ENCODE data around the gene GALNT10. TPM values are rescaled to one million over a fixed set of nuclear protein-coding genes. Genes with fewer than 3 reads are reported as not detected.

The GALNT10 gene
- total and polyA plus RNA-seq, 8 donors = 5.3 to 76.4 (median 27.4) TPM

DNA sequence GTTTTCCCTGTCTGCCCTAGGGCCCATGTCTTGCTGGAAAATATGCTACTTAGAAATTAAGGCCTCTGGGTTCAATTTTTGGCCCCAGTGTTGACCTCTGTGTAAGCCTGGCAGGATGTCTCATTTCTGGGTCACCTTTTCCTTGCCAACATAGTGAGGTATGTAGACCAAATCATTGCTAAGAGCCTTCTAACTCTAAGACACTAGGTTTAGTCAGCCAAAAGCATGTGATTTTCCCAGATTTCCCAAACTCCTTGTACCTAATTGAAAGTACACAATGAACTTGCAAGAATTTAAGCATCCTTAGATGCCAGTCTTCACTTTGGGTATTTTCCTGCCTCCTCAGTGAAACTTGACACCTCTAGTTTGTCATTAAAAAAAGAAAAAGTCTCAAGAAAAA, 77.0 kb downstream of the GALNT10 start:
- no peak for TF ChIP-seq EP300 (IDR thresholded peaks at IDR 0.05)
- TF ChIP-seq, protein P1, sequence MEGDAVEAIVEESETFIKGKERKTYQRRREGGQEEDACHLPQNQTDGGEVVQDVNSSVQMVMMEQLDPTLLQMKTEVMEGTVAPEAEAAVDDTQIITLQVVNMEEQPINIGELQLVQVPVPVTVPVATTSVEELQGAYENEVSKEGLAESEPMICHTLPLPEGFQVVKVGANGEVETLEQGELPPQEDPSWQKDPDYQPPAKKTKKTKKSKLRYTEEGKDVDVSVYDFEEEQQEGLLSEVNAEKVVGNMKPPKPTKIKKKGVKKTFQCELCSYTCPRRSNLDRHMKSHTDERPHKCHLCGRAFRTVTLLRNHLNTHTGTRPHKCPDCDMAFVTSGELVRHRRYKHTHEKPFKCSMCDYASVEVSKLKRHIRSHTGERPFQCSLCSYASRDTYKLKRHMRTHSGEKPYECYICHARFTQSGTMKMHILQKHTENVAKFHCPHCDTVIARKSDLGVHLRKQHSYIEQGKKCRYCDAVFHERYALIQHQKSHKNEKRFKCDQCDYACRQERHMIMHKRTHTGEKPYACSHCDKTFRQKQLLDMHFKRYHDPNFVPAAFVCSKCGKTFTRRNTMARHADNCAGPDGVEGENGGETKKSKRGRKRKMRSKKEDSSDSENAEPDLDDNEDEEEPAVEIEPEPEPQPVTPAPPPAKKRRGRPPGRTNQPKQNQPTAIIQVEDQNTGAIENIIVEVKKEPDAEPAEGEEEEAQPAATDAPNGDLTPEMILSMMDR (IDR thresholded peaks at IDR 0.05) = no peak
- Histone ChIP-seq H3K36me3 (peaks cover 0 to 3% (median 0%) of the 10 kb centered on the region in 4 donors), H3K4me3 (no peak overlapping the region), H3K4me1 (peaks cover 5 to 39% (median 20%) of the 10 kb centered on the region in 4 donors), H3K27me3 (no peaks in the 10 kb centered on the region), H3K9me3 (no peaks in the 10 kb centered on the region), H3K27ac (no peak overlapping the region)
- no peak for DNase-seq
- intact Hi-C loops (cut with DNase I; ENCODE audit: low total_unique reads) = no loop called here

DNA sequence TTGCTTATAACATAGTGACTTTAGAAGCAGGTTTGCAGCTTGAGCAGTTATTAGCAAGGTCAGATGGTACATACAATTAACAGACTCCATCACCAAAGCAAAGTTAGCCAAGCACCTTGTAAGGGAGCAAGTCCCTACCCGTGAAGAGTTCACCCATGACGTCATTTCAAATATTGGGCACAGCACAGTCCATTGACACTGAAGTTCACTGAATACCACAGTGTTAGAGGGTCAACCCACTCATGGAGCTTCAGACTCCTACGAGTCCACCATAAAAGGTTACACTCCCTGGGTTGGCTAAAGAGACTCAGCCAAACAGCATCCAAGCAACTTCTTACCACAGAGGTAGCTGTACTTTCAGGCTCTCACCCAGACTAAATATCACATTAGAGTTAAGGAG, 77.5 kb downstream of the GALNT10 start:
- Histone ChIP-seq H3K27me3 (no peaks in the 10 kb centered on the region), H3K9me3 (no peaks in the 10 kb centered on the region), H3K4me3 (no peak overlapping the region), H3K36me3 (no peaks in the 10 kb centered on the region), H3K27ac (no peak overlapping the region), H3K4me1 (peaks cover 10 to 45% (median 26%) of the 10 kb centered on the region in 4 donors)
- DNase-seq = no peak
- 76 to 88% (median 85%) methylated on average over 3 of the region's 3 CpGs for WGBS, 5 donors
- TF ChIP-seq POLR2A (IDR thresholded peaks at IDR 0.05) = no peak
- TF ChIP-seq, protein P1 (IDR thresholded peaks at IDR 0.05) = no peak
- TF ChIP-seq POLR2AphosphoS5 (IDR thresholded peaks at IDR 0.05) = no peak
- TF ChIP-seq EP300 (IDR thresholded peaks at IDR 0.05) = no peak
- intact Hi-C loops (cut with DNase I; ENCODE audit: low total_unique reads) = no loop called here

DNA sequence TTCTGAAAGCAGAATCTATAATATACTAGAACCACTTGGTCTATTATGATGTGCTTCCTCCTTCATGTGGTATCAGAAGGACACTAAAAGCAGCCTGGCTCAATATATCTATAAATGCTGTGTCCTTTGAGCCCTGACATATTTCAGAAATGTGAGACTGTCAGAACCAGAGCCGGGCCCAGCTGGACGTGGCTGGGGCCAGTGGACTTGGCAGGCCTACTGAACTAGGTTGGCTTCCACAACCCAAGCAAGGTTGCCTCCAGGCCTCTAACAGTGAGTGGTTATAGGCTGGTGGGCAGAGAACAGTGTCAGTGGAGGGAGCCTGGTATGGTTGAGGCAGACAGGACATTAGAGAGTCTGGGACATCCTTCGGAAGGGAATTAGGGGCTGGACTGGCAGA, 78.9 kb downstream of the GALNT10 start:
- intact Hi-C loops (cut with DNase I; ENCODE audit: low total_unique reads) = no loop called here
- Histone ChIP-seq H3K27me3 (no peaks in the 10 kb centered on the region), H3K9me3 (no peaks in the 10 kb centered on the region), H3K27ac (no peak overlapping the region), H3K4me1 (peaks cover 24 to 49% (median 38%) of the 10 kb centered on the region in 4 donors), H3K4me3 (no peak overlapping the region), H3K36me3 (no peaks in the 10 kb centered on the region)
- DNase-seq = no peak
- no peak for TF ChIP-seq POLR2A (IDR thresholded peaks at IDR 0.05)
- TF ChIP-seq EP300 (IDR thresholded peaks at IDR 0.05) = no peak
- no peak for TF ChIP-seq POLR2AphosphoS5 (IDR thresholded peaks at IDR 0.05)
- TF ChIP-seq, protein P1 (IDR thresholded peaks at IDR 0.05) = no peak
- WGBS, 5 donors = 91 to 97% (median 95%) methylated on average over 3 of the region's 3 CpGs

DNA sequence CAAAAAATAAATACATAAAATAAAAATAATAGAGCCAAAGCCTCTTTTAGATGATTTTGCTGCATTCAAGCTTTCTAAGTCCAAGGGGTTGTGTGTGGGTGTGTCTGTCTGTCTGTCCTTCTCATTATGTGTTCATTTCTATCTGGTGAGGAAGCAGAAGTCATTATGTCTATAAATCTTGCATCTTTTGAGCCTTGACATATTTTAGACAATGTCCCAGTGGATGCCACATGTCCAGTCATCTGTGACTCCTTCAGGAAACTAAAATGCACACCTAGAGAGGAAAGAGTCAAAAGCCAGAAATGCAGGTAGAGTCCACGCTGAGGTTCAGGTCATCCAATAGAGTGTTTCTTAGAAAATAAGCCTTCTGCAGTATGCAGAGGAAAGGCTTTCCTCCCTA, 80.9 kb downstream of the GALNT10 start:
- H3K27ac ChIP-seq = peak overlapping the region in 1 of 5 donors; percentile 35
- intact Hi-C loops (cut with DNase I; ENCODE audit: low total_unique reads) = no loop called here

More for the DNA sequence above, 80.9 kb downstream of the GALNT10 start:
- Histone ChIP-seq H3K4me3 (no peak overlapping the region), H3K4me1 (peaks cover 24 to 59% (median 39%) of the 10 kb centered on the region in 4 donors), H3K9me3 (no peaks in the 10 kb centered on the region), H3K27me3 (no peaks in the 10 kb centered on the region), H3K36me3 (no peaks in the 10 kb centered on the region)
- 40 to 57% (median 47%) methylated on average over 1 of the region's 1 CpG for WGBS, 5 donors
- TF ChIP-seq POLR2A (IDR thresholded peaks at IDR 0.05) (no peak), EP300 (IDR thresholded peaks at IDR 0.05) (no peak), POLR2AphosphoS5 (IDR thresholded peaks at IDR 0.05) (no peak)
- TF ChIP-seq, protein P1 (IDR thresholded peaks at IDR 0.05) = no peak
- no peak for DNase-seq

Measured in stomach (tissue), 9 donors.